Bronchial epithelial cell (primary cell): ENCODE results near the gene SUMO2. TPM values are rescaled to one million over a fixed set of nuclear protein-coding genes. Genes with fewer than 3 reads are reported as not detected.

Source experiments
- DNase-seq: peaks from one replicate; pipeline ENCODE4 v3.0.0-alpha.2; 2010; ENCODE audit warnings: low read depth
- FAIRE-seq: peaks from 2 replicates; lab custom pipeline; 2011; peaks lifted over from hg19 to GRCh38; lab: Jason Lieb, UNC
- H3K27me3 ChIP-seq: 2 replicates; pipeline ENCODE4 v1.5.1; 2011; ENCODE audit warnings: low read length; ENCODE audit not compliant: control insufficient read depth, insufficient read depth
- H3K36me3 ChIP-seq: 2 replicates; pipeline ENCODE4 v1.5.1; 2011; ENCODE audit warnings: low read length; ENCODE audit not compliant: control insufficient read depth, insufficient read depth
- H3K4me3 ChIP-seq: 2 replicates; pipeline ENCODE4 v1.5.1; 2011; ENCODE audit warnings: mild to moderate bottlenecking, low read depth, low read length, control low read depth
- CTCF ChIP-seq: IDR thresholded peaks from 2 replicates; pipeline ENCODE4 v1.5.1; 2011; ENCODE audit warnings: mild to moderate bottlenecking, moderate library complexity, low read length, control low read depth, inconsistent platforms; ENCODE audit not compliant: insufficient read depth, severe bottlenecking
- total RNA-seq: library from RNA; depleted of rRNA; stranded (reverse); fragments of >200 nt; gene quantifications from 2 replicates; pipeline ENCODE4 v1.2.1, GENCODE V29; 2014

Gene SUMO2
- total RNA-seq, 1 donor from 2014 or later, result 87.1 TPM

GRCh38 chr17:75191584-75191983 is 8.8 kb upstream of the SUMO2 start:
- no peak for TF ChIP-seq CTCF

GRCh38 chr17:75188614-75189013 is 5.9 kb upstream of the SUMO2 start:
- TF ChIP-seq CTCF, result no peak
- H3K36me3 ChIP-seq, result no peaks in the 10 kb centered on the region
- DNase-seq (no peak), FAIRE-seq (no peak)
- H3K27me3 ChIP-seq, result no peaks in the 10 kb centered on the region
- no peak overlapping the region for H3K4me3 ChIP-seq

More at GRCh38 chr17:75191584-75191983, 8.8 kb upstream of the SUMO2 start:
- FAIRE-seq (no peak), DNase-seq (no peak)
- Histone ChIP-seq H3K27me3 (no peaks in the 10 kb centered on the region), H3K36me3 (no peaks in the 10 kb centered on the region), H3K4me3 (no peak overlapping the region)

- H3K36me3 ChIP-seq, result no peaks in the 10 kb centered on the region
- TF ChIP-seq CTCF, result no peak
- no peak for DNase-seq
- no peaks in the 10 kb centered on the region for H3K27me3 ChIP-seq
- no peak overlapping the region for H3K4me3 ChIP-seq
- FAIRE-seq, result no peak
These were observed 1.5 kb upstream of the SUMO2 start for GRCh38 chr17:75183999-75184884.

- DNase-seq (no peak), FAIRE-seq (no peak)
- Histone ChIP-seq H3K27me3 (no peaks in the 10 kb centered on the region), H3K4me3 (peak overlapping the region; percentile 80), H3K36me3 (no peaks in the 10 kb centered on the region)
- TF ChIP-seq CTCF, result no peak
These were observed 515 bp downstream of the SUMO2 start for GRCh38 chr17:75182319-75182568.

- DNase-seq, result no peak
- Histone ChIP-seq H3K4me3 (peak overlapping the region; percentile 80), H3K36me3 (no peaks in the 10 kb centered on the region), H3K27me3 (no peaks in the 10 kb centered on the region)
- no peak for FAIRE-seq
- no peak for TF ChIP-seq CTCF
These were observed 996 bp downstream of the SUMO2 start for GRCh38 chr17:75181608-75182318.
